ENCODE results near the gene MRPL3. TPM values are rescaled to one million over a fixed set of nuclear protein-coding genes. Genes with fewer than 3 reads are reported as not detected.
A peak's percentile ranks its signal among the peaks of the same experiment; 100 is the strongest.

Gene MRPL3
- total and polyA plus RNA-seq, 2 experiments from 2014 or later: 159 to 185 TPM

DNA sequence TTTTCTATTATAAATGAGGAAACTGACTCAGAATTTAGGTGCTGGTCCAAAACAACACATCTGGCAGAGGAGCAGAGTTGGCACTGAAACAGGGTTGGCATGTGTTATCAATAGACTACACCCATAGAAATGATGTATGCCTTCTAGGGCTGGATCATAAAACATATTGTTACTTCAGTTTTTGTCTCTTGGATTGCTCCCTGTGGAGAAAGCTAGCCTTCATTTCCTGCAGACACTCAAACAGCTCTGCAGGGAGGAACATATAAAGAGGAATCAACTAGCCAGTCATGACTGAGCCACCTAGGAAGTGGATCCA lies 507 bp upstream of the MRPL3 start:
- peaks cover 4% of the 10 kb centered on the region for H3K27me3 Mint-ChIP-seq (ENCODE audit: insufficient read depth, low read depth, poor library complexity)
- H3K27me3 ChIP-seq (ENCODE audit: insufficient read depth): peaks cover 28% of the 10 kb centered on the region
- peaks cover 6% of the 10 kb centered on the region for H3K4me1 Mint-ChIP-seq
- no peak for TF ChIP-seq EZH2phosphoT487 (IDR thresholded peaks at IDR 0.05; ENCODE audit: unreplicated experiment)
- no peak for TF ChIP-seq STAT1 (IDR thresholded peaks at IDR 0.05; ENCODE audit: unreplicated experiment)
- TF ChIP-seq ZNF331 (CRISPR knock-in tag; IDR thresholded peaks at IDR 0.05; ENCODE audit: low read depth): no peak
- TF ChIP-seq POLR2AphosphoS5 (IDR thresholded peaks at IDR 0.05; ENCODE audit: low read depth): no peak
- no peak for TF ChIP-seq JUNB (IDR thresholded peaks at IDR 0.05; ENCODE audit: unreplicated experiment)
- TF ChIP-seq, protein P1, sequence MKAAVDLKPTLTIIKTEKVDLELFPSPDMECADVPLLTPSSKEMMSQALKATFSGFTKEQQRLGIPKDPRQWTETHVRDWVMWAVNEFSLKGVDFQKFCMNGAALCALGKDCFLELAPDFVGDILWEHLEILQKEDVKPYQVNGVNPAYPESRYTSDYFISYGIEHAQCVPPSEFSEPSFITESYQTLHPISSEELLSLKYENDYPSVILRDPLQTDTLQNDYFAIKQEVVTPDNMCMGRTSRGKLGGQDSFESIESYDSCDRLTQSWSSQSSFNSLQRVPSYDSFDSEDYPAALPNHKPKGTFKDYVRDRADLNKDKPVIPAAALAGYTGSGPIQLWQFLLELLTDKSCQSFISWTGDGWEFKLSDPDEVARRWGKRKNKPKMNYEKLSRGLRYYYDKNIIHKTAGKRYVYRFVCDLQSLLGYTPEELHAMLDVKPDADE (IDR thresholded peaks at IDR 0.05): no peak
- no peaks in the 10 kb centered on the region for H3K9me3 Mint-ChIP-seq
- H3K79me2 ChIP-seq (replicated peaks; ENCODE audit: insufficient read depth): peaks cover 41% of the 10 kb centered on the region
- peaks cover 11% of the 10 kb centered on the region; the same call in 1 of the 2 replicates for H3K36me3 ChIP-seq (ENCODE audit: insufficient read depth)
- H4K20me1 ChIP-seq (replicated peaks; ENCODE audit: insufficient read depth): no peaks in the 10 kb centered on the region; the same call in 1 of the 2 replicates
- ATAC-seq (no peak), DNase-seq (ENCODE audit: low spot score) (peak; percentile 3)
- H3K27ac ChIP-seq (ENCODE audit: low read depth): no peak overlapping the region
- H3K4me3 Mint-ChIP-seq: peak overlapping the region; percentile 90
- H3K9me2 ChIP-seq (ENCODE audit: insufficient read depth): peaks cover 14% of the 10 kb centered on the region
- peak overlapping the region; percentile 94 for H3K4me3 ChIP-seq
- H2AFZ ChIP-seq: peak overlapping the region; percentile 100
- H3K36me3 Mint-ChIP-seq (ENCODE audit: low read depth): peaks cover 31% of the 10 kb centered on the region
- peak overlapping the region; percentile 93 for H3K4me2 ChIP-seq
- H3K4me1 ChIP-seq (ENCODE audit: insufficient read depth): peaks cover 4% of the 10 kb centered on the region; the same call in 1 of the 2 replicates
- no peak overlapping the region for H3K27ac Mint-ChIP-seq
- no peaks in the 10 kb centered on the region for H3F3A ChIP-seq (replicated peaks; ENCODE audit: low read depth)

DNA sequence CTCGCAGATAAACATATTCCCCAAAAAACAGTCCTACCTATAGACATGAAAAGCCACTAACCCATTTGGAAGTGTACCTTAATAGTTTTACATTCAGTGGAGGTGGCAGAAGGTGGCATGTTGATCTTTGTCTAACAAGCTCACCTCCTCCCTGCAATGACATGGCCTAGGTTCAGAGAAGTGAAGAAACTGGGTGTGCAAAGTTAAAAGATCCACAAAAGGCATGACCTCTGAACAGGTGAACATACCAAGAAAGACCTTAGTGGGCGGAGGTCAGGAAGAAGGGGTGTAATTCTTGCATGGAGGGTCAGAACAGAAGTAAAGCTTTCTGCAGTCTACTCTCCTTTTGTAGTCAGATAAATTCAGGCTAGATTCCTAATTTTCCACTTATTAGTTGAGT lies 822 bp downstream of the MRPL3 start:
- Histone ChIP-seq H3K4me1 (ENCODE audit: insufficient read depth) (peaks cover 4% of the 10 kb centered on the region; the same call in 1 of the 2 replicates), H3K9me2 (ENCODE audit: insufficient read depth) (peaks cover 14% of the 10 kb centered on the region), H3K27ac (ENCODE audit: low read depth) (no peak overlapping the region), H3K4me3 (peak overlapping the region; percentile 94), H4K20me1 (replicated peaks; ENCODE audit: insufficient read depth) (peaks cover 1% of the 10 kb centered on the region; the same call in 1 of the 2 replicates), H3K27me3 (ENCODE audit: insufficient read depth) (peaks cover 24% of the 10 kb centered on the region), H3K79me2 (replicated peaks; ENCODE audit: insufficient read depth) (peaks cover 53% of the 10 kb centered on the region), H2AFZ (no peak overlapping the region), H3F3A (replicated peaks; ENCODE audit: low read depth) (no peaks in the 10 kb centered on the region), H3K4me2 (peak overlapping the region; percentile 93), H3K36me3 (ENCODE audit: insufficient read depth) (peaks cover 24% of the 10 kb centered on the region)
- peak overlapping the region; percentile 100 for H3K27ac Mint-ChIP-seq
- no peak for DNase-seq (ENCODE audit: low spot score)
- peaks cover 6% of the 10 kb centered on the region for H3K4me1 Mint-ChIP-seq
- peaks cover 4% of the 10 kb centered on the region for H3K27me3 Mint-ChIP-seq (ENCODE audit: insufficient read depth, low read depth, poor library complexity)
- H3K4me3 Mint-ChIP-seq: peak overlapping the region; percentile 90
- peaks cover 44% of the 10 kb centered on the region for H3K36me3 Mint-ChIP-seq (ENCODE audit: low read depth)
- H3K9me3 Mint-ChIP-seq: no peaks in the 10 kb centered on the region
- no peak for ATAC-seq
- TF ChIP-seq, protein P1 (IDR thresholded peaks at IDR 0.05): no peak
- no peak for TF ChIP-seq POLR2AphosphoS5 (IDR thresholded peaks at IDR 0.05; ENCODE audit: low read depth)
- no peak for TF ChIP-seq NANOG (IDR thresholded peaks at IDR 0.05; ENCODE audit: borderline replicate concordance)
- no peak for TF ChIP-seq EZH2 (IDR thresholded peaks at IDR 0.05; ENCODE audit: low read depth, unreplicated experiment)
- TF ChIP-seq, protein P2, sequence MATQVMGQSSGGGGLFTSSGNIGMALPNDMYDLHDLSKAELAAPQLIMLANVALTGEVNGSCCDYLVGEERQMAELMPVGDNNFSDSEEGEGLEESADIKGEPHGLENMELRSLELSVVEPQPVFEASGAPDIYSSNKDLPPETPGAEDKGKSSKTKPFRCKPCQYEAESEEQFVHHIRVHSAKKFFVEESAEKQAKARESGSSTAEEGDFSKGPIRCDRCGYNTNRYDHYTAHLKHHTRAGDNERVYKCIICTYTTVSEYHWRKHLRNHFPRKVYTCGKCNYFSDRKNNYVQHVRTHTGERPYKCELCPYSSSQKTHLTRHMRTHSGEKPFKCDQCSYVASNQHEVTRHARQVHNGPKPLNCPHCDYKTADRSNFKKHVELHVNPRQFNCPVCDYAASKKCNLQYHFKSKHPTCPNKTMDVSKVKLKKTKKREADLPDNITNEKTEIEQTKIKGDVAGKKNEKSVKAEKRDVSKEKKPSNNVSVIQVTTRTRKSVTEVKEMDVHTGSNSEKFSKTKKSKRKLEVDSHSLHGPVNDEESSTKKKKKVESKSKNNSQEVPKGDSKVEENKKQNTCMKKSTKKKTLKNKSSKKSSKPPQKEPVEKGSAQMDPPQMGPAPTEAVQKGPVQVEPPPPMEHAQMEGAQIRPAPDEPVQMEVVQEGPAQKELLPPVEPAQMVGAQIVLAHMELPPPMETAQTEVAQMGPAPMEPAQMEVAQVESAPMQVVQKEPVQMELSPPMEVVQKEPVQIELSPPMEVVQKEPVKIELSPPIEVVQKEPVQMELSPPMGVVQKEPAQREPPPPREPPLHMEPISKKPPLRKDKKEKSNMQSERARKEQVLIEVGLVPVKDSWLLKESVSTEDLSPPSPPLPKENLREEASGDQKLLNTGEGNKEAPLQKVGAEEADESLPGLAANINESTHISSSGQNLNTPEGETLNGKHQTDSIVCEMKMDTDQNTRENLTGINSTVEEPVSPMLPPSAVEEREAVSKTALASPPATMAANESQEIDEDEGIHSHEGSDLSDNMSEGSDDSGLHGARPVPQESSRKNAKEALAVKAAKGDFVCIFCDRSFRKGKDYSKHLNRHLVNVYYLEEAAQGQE (IDR thresholded peaks at IDR 0.05; ENCODE audit: unreplicated experiment): no peak
- no peak for TF ChIP-seq ZNF114 (CRISPR knock-in tag; IDR thresholded peaks at IDR 0.05)
- no peak for TF ChIP-seq EZH2phosphoT487 (IDR thresholded peaks at IDR 0.05; ENCODE audit: unreplicated experiment)
- TF ChIP-seq ZNF331 (CRISPR knock-in tag; IDR thresholded peaks at IDR 0.05; ENCODE audit: low read depth): no peak
